Chondrocyte (in vitro differentiated cells): ENCODE data around the gene AGXT. TPM values are rescaled to one million over a fixed set of nuclear protein-coding genes. Genes with fewer than 3 reads are reported as not detected.

Experiments used
- DNase-seq: peaks from one replicate; pipeline ENCODE4 v3.0.0; 2021; ENCODE audit warnings: mixed read lengths, low spot score
- H3K27ac Mint-ChIP-seq: one replicate; pipeline ENCODE4 v1.8.0; 2021; ENCODE audit warnings: mild to moderate bottlenecking, moderate library complexity, mixed read lengths; ENCODE audit not compliant: unreplicated experiment
- H3K27me3 Mint-ChIP-seq: 2 replicates; pipeline ENCODE4 v1.8.0; 2021; ENCODE audit warnings: low read depth, mixed read lengths
- H3K36me3 Mint-ChIP-seq: 2 replicates; pipeline ENCODE4 v1.8.0; 2021; ENCODE audit warnings: low read depth, mixed read lengths
- H3K4me1 Mint-ChIP-seq: 2 replicates; pipeline ENCODE4 v1.8.0; 2021; ENCODE audit warnings: low read depth, mild to moderate bottlenecking, mixed read lengths
- H3K4me3 Mint-ChIP-seq: one replicate; pipeline ENCODE4 v1.8.0; 2021; ENCODE audit warnings: mild to moderate bottlenecking, moderate library complexity, mixed read lengths; ENCODE audit not compliant: unreplicated experiment
- H3K9me3 Mint-ChIP-seq: 2 replicates; pipeline ENCODE4 v1.8.0; 2021; ENCODE audit warnings: low read depth, mixed read lengths
- CTCF ChIP-seq: fragments of 200-600 bp; sonication (generic); IDR thresholded peaks from 2 replicates; pipeline ENCODE4 v1.5.0; 2021; ENCODE audit warnings: antibody characterized with exemption, mild to moderate bottlenecking, moderate library complexity
- total RNA-seq: library from RNA; stranded (reverse); gene quantifications from 3 replicates; pipeline ENCODE4 v1.2.1, GENCODE V29; 2021

The AGXT gene
- total RNA-seq, 1 donor from 2014 or later, result not detected

- Mint-ChIP-seq H3K9me3 (no peaks in the 10 kb centered on the region), H3K36me3 (no peaks in the 10 kb centered on the region), H3K4me1 (no peaks in the 10 kb centered on the region), H3K4me3 (no peak overlapping the region), H3K27me3 (peaks cover 19% of the 10 kb centered on the region), H3K27ac (no peak overlapping the region)
- peak; percentile 68 for DNase-seq
- no peak for TF ChIP-seq CTCF
These were observed 3.9 kb downstream of the AGXT start for GRCh38 chr2:240872317-240873097.

- TF ChIP-seq CTCF, result no peak
- H3K4me3 Mint-ChIP-seq, result no peak overlapping the region
- no peaks in the 10 kb centered on the region for H3K4me1 Mint-ChIP-seq
- no peaks in the 10 kb centered on the region for H3K9me3 Mint-ChIP-seq
- peaks cover 15% of the 10 kb centered on the region for H3K27me3 Mint-ChIP-seq
- no peaks in the 10 kb centered on the region for H3K36me3 Mint-ChIP-seq
- DNase-seq, result peak; percentile 87
- no peak overlapping the region for H3K27ac Mint-ChIP-seq
These were observed 4.6 kb downstream of the AGXT start for GRCh38 chr2:240873098-240873788.

- DNase-seq, result peak; percentile 75
- peaks cover 14% of the 10 kb centered on the region for H3K27me3 Mint-ChIP-seq
- no peak overlapping the region for H3K4me3 Mint-ChIP-seq
- H3K36me3 Mint-ChIP-seq, result no peaks in the 10 kb centered on the region
- peak; percentile 24 for TF ChIP-seq CTCF
- H3K9me3 Mint-ChIP-seq, result no peaks in the 10 kb centered on the region
- H3K27ac Mint-ChIP-seq, result no peak overlapping the region
- H3K4me1 Mint-ChIP-seq, result no peaks in the 10 kb centered on the region
These were observed 5.4 kb downstream of the AGXT start for GRCh38 chr2:240873805-240874714.

GRCh38 chr2:240874715-240875227, 6.1 kb downstream of the AGXT start:
- H3K4me3 Mint-ChIP-seq, result no peak overlapping the region
- H3K9me3 Mint-ChIP-seq, result no peaks in the 10 kb centered on the region
- no peaks in the 10 kb centered on the region for H3K36me3 Mint-ChIP-seq
- H3K27ac Mint-ChIP-seq, result no peak overlapping the region
- peak; percentile 78 for DNase-seq
- H3K4me1 Mint-ChIP-seq, result no peaks in the 10 kb centered on the region
- H3K27me3 Mint-ChIP-seq, result peaks cover 14% of the 10 kb centered on the region
- no peak for TF ChIP-seq CTCF
